ENCODE results near the gene DISC1. TPM values are rescaled to one million over a fixed set of nuclear protein-coding genes. Genes with fewer than 3 reads are reported as not detected.
"Not testable (repeated sequence)": the region's sequence is repeated elsewhere in the genome, so short reads cannot be mapped to it uniquely, and the experiment has no call there.

The DISC1 gene
- total RNA-seq, 1 experiment from 2014 or later, result 1.8 TPM

DNA sequence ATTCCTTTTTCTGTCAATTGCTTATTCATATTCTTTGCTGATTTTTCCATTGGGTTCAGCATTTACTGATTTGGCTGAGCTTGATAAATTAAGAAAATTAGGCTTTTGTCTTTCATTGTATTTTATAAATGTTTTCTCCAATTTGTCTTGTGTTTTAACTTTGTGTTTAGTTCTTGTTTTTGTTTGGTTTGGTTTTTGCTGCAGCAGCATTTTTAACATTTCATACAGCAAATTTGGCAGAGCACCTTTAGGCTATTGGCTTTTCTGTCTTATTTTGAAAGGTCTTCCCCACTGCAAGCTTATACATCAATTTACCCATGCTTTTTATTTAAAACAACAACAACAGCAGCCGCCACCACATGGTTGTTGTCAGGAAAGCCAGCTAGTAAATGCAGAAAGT is 33.8 kb upstream of the DISC1 start:
- ATAC-seq, result no peak
- CTCF ChIA-PET, result interaction anchor here (0.7 to 1.1 kb wide), 2 partner anchors 8 to 245 kb away, joined by 3 read pairs; no protein-coding TSS in a partner anchor
- TF ChIP-seq EZH2 (IDR thresholded peaks at IDR 0.05) (no peak), JUND (IDR thresholded peaks at IDR 0.05) (no peak), CEBPB (IDR thresholded peaks at IDR 0.05; ENCODE audit: low read depth) (no peak)
- TF ChIP-seq, protein P1, sequence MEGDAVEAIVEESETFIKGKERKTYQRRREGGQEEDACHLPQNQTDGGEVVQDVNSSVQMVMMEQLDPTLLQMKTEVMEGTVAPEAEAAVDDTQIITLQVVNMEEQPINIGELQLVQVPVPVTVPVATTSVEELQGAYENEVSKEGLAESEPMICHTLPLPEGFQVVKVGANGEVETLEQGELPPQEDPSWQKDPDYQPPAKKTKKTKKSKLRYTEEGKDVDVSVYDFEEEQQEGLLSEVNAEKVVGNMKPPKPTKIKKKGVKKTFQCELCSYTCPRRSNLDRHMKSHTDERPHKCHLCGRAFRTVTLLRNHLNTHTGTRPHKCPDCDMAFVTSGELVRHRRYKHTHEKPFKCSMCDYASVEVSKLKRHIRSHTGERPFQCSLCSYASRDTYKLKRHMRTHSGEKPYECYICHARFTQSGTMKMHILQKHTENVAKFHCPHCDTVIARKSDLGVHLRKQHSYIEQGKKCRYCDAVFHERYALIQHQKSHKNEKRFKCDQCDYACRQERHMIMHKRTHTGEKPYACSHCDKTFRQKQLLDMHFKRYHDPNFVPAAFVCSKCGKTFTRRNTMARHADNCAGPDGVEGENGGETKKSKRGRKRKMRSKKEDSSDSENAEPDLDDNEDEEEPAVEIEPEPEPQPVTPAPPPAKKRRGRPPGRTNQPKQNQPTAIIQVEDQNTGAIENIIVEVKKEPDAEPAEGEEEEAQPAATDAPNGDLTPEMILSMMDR (IDR thresholded peaks at IDR 0.05 in 2 of 3, conservative IDR thresholded peaks at IDR 0.05 in 1 of 3; ENCODE audit: borderline replicate concordance in 1 of 3, insufficient read depth in 1 of 3, low read depth in 2 of 3, low read length in 2 of 3), result no peak

GRCh38 chr1:231593264-231593663 is 33.3 kb upstream of the DISC1 start:
- H4K20me1 ChIP-seq (ENCODE audit: insufficient read depth); H3K27ac ChIP-seq (ENCODE audit: low read depth, low read length); H3K9ac ChIP-seq (ENCODE audit: low read length); H3K36me3 ChIP-seq (ENCODE audit: control insufficient read depth in 1 of 2, insufficient read depth in 2 of 2, low read length in 2 of 2); H3K4me3 ChIP-seq (replicated peaks in 1 of 2; ENCODE audit: low read depth in 1 of 2, low read length in 2 of 2); H2AFZ ChIP-seq (ENCODE audit: low read depth, low read length, poor library complexity, severe bottlenecking); intact Hi-C loops (cut with micrococcal nuclease); DNase-seq (ENCODE audit: low read depth, low spot score); H3K79me2 ChIP-seq (ENCODE audit: insufficient read depth, low read length); BruUV-seq (replicated peaks); ATAC-seq; H3K9me2 ChIP-seq (ENCODE audit: insufficient read depth); POLR2A ChIA-PET; H3K27me3 ChIP-seq (ENCODE audit: insufficient read depth, low read length); H3K4me2 ChIP-seq (ENCODE audit: low read length); H3K4me1 ChIP-seq (ENCODE audit: control insufficient read depth in 1 of 2, insufficient read depth in 2 of 2, low read length in 2 of 2); RAD21 ChIA-PET (ENCODE audit: low non-redundant PET in 1 of 2, low total read pairs in 2 of 2, uncharacterized antibody in 2 of 2, unreplicated experiment in 2 of 2); H3K9me3 ChIP-seq (ENCODE audit: control insufficient read depth in 1 of 2, insufficient read depth in 1 of 2, low read depth in 1 of 2, low read length in 2 of 2): not testable (repeated sequence)
- CTCF ChIA-PET, result interaction anchor here (0.7 to 1.1 kb wide), 2 partner anchors 9 to 246 kb away, joined by 3 read pairs; no protein-coding TSS in a partner anchor

More for the DNA sequence above, 33.8 kb upstream of the DISC1 start:
- intact Hi-C loops (cut with micrococcal nuclease), result no loop called here
- Histone ChIP-seq H4K20me1 (ENCODE audit: insufficient read depth) (no peaks in the 10 kb centered on the region), H3K4me1 (ENCODE audit: control insufficient read depth in 1 of 2, insufficient read depth in 2 of 2, low read length in 2 of 2) (no peaks in the 10 kb centered on the region), H3K4me2 (ENCODE audit: low read length) (no peak overlapping the region), H3K9ac (ENCODE audit: low read length) (no peak overlapping the region), H3K4me3 (replicated peaks in 1 of 2; ENCODE audit: low read depth in 1 of 2, low read length in 2 of 2) (no peak overlapping the region), H3K79me2 (ENCODE audit: insufficient read depth, low read length) (no peaks in the 10 kb centered on the region), H3K27ac (ENCODE audit: low read depth, low read length) (no peak overlapping the region), H3K36me3 (ENCODE audit: control insufficient read depth in 1 of 2, insufficient read depth in 2 of 2, low read length in 2 of 2) (no peaks in the 10 kb centered on the region), H3K27me3 (ENCODE audit: insufficient read depth, low read length) (no peaks in the 10 kb centered on the region), H3K9me3 (ENCODE audit: control insufficient read depth in 1 of 2, insufficient read depth in 1 of 2, low read depth in 1 of 2, low read length in 2 of 2) (no peaks in the 10 kb centered on the region), H2AFZ (ENCODE audit: low read depth, low read length, poor library complexity, severe bottlenecking) (no peak overlapping the region), H3K9me2 (ENCODE audit: insufficient read depth) (no peaks in the 10 kb centered on the region)
- RAD21 ChIA-PET (ENCODE audit: low non-redundant PET in 1 of 2, low total read pairs in 2 of 2, uncharacterized antibody in 2 of 2, unreplicated experiment in 2 of 2), result no interaction called here
- no TSS peak for BruUV-seq (replicated peaks)
- POLR2A ChIA-PET, result no interaction called here
- no peak for DNase-seq (ENCODE audit: low read depth, low spot score)
